ENCODE data around the gene WNT2. TPM values are rescaled to one million over a fixed set of nuclear protein-coding genes. Genes with fewer than 3 reads are reported as not detected.
"Not testable (repeated sequence)": the region's sequence is repeated elsewhere in the genome, so short reads cannot be mapped to it uniquely, and the experiment has no call there.

The WNT2 gene
- polyA plus RNA-seq, 3 donors = 0.42 to 0.77 (median 0.70) TPM

GRCh38 chr7:117269886-117270285 lies 53.0 kb downstream of the WNT2 start:
- no peak for DNase-seq

- no peak for DNase-seq
Measured at GRCh38 chr7:117269417-117269816, 53.4 kb downstream of the WNT2 start.

- no peak for DNase-seq
Measured at GRCh38 chr7:117264716-117265115, 58.1 kb downstream of the WNT2 start.

- no peak for DNase-seq
Measured at GRCh38 chr7:117262546-117262945, 60.3 kb downstream of the WNT2 start.

- DNase-seq = no peak
Measured at GRCh38 chr7:117259615-117260014, 63.2 kb downstream of the WNT2 start.

GRCh38 chr7:117251687-117252086 lies 71.2 kb downstream of the WNT2 start:
- no peak for DNase-seq

- no peak for DNase-seq
Measured at GRCh38 chr7:117250801-117251200, 72.1 kb downstream of the WNT2 start.

- DNase-seq = no peak
Measured at GRCh38 chr7:117250245-117250644, 72.6 kb downstream of the WNT2 start.

GRCh38 chr7:117249696-117250095 lies 73.2 kb downstream of the WNT2 start:
- no peak for DNase-seq

GRCh38 chr7:117248829-117249228 lies 74.0 kb downstream of the WNT2 start:
- no peak for DNase-seq

GRCh38 chr7:117247809-117248208 lies 75.0 kb downstream of the WNT2 start:
- DNase-seq = peak; percentile 4

GRCh38 chr7:117245703-117246102 lies 77.2 kb downstream of the WNT2 start:
- not testable (repeated sequence) for DNase-seq

GRCh38 chr7:117243390-117243789 lies 79.5 kb downstream of the WNT2 start:
- no peak for DNase-seq

- no peak for DNase-seq
Measured at GRCh38 chr7:117241088-117241487, 81.8 kb downstream of the WNT2 start.

- no peak for DNase-seq
Measured at GRCh38 chr7:117238937-117239336, 83.9 kb downstream of the WNT2 start.

GRCh38 chr7:117238472-117238871 lies 84.4 kb downstream of the WNT2 start:
- no peak for DNase-seq

- no peak for DNase-seq
Measured at GRCh38 chr7:117237646-117238045, 85.2 kb downstream of the WNT2 start.

- no peak for DNase-seq
Measured at GRCh38 chr7:117231047-117231359, 91.9 kb downstream of the WNT2 start.

- DNase-seq = no peak
Measured at GRCh38 chr7:117230276-117231046, 92.4 kb downstream of the WNT2 start.

GRCh38 chr7:117229350-117229749 lies 93.5 kb downstream of the WNT2 start:
- no peak for DNase-seq

- no peak for DNase-seq
Measured at GRCh38 chr7:117227091-117227490, 95.8 kb downstream of the WNT2 start.

GRCh38 chr7:117225536-117225935 lies 97.3 kb downstream of the WNT2 start:
- DNase-seq = no peak

Measured in renal pelvis (tissue), 4 donors.